Measurements from ENCODE around the gene RHBDL3. TPM values are rescaled to one million over a fixed set of nuclear protein-coding genes. Genes with fewer than 3 reads are reported as not detected.

RHBDL3 gene
- total RNA-seq, 1 donor from 2014 or later = 4.4 TPM

DNA sequence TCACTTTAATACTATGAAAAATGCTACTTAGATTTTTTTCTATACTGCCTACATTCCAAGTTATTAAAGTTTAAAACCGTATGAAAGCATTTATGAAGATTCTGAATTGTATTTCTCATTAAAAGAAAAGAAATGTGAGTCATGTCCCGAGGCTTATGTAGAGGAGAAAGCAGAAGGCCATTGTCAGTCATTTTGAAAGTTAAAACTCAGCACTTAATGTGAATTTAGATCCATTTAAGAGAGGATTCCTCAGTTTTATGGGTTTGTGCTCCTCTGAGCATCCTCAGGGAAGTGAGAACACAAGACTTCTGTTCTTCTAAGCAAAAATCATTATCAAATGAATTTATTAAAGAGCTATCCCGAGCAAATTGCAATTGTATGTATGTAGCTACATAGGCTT, 64.5 kb downstream of the RHBDL3 start:
- H3K9me3 Mint-ChIP-seq = no peaks in the 10 kb centered on the region
- no peaks in the 10 kb centered on the region for H3K27me3 Mint-ChIP-seq
- H3K27ac Mint-ChIP-seq = no peak overlapping the region

DNA sequence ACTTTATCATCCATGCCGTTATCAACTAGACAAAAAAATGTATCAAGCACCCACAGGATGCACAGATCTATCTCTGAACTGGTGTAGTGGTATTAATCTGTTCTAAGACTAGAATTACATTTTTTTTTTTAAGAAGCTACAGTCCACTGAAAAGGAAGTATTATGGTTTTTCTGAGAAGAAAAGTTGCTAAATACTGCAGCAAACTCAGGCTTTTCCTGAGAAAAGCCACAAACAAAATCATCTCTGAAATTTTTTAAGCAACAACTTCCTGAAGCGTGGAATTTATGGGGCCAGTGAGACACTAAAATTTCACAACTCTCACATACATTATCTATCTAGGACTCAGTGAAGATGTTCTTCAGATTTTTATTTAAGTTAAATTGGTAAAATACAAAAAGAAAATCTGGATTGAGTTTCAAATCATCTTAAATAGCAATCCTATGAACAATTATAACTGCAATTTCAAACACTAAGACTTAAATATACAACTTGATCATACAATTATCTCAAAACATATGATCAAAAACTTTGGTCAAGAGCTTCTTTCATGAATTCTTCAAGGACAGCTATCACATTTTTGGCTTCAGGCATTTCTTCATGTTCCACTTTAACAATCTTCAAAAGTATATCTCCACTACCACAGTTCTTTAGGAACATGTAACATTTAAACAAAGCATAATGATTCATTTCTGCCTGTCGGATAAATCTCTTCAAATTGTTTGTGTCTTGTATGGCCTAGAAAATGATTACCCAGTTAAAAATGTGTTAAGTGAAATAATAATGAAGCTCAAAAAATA, 65.8 kb downstream of the RHBDL3 start:
- no peak overlapping the region for H3K27ac Mint-ChIP-seq
- no peak overlapping the region for H3K4me3 Mint-ChIP-seq
- TF ChIP-seq, protein P1, sequence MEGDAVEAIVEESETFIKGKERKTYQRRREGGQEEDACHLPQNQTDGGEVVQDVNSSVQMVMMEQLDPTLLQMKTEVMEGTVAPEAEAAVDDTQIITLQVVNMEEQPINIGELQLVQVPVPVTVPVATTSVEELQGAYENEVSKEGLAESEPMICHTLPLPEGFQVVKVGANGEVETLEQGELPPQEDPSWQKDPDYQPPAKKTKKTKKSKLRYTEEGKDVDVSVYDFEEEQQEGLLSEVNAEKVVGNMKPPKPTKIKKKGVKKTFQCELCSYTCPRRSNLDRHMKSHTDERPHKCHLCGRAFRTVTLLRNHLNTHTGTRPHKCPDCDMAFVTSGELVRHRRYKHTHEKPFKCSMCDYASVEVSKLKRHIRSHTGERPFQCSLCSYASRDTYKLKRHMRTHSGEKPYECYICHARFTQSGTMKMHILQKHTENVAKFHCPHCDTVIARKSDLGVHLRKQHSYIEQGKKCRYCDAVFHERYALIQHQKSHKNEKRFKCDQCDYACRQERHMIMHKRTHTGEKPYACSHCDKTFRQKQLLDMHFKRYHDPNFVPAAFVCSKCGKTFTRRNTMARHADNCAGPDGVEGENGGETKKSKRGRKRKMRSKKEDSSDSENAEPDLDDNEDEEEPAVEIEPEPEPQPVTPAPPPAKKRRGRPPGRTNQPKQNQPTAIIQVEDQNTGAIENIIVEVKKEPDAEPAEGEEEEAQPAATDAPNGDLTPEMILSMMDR (conservative IDR thresholded peaks at IDR 0.05) = no peak
- no peaks in the 10 kb centered on the region for H3K9me3 Mint-ChIP-seq
- H3K4me1 Mint-ChIP-seq (ENCODE audit: unreplicated experiment) = no peaks in the 10 kb centered on the region
- no peak for DNase-seq (ENCODE audit: extremely low spot score, unreplicated experiment)
- H3K27me3 Mint-ChIP-seq = no peaks in the 10 kb centered on the region
- peaks cover 9% of the 10 kb centered on the region for H3K36me3 Mint-ChIP-seq

More for the DNA sequence above, 64.5 kb downstream of the RHBDL3 start:
- no peak overlapping the region for H3K4me3 Mint-ChIP-seq
- TF ChIP-seq, protein P1 (conservative IDR thresholded peaks at IDR 0.05) = no peak
- H3K36me3 Mint-ChIP-seq = peaks cover 9% of the 10 kb centered on the region
- no peak for DNase-seq (ENCODE audit: extremely low spot score, unreplicated experiment)
- no peaks in the 10 kb centered on the region for H3K4me1 Mint-ChIP-seq (ENCODE audit: unreplicated experiment)

DNA sequence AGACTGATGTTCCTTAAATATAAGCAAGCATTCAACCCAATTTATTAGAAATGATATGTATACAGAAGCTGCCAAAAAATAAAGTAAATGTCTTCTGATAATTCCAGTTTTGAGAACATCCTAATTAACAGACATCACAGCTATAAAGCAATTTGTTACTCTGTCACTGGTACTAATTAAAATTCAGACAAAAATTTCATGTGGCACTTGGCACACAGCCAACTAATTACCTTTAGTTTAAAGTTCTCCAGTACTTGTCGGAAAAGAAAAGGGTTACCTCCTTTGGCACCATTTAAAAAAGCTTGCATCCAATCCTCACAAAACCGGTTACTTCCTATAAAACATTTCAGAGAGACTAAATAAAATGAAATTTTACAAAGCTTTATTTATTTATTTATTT, 67.6 kb downstream of the RHBDL3 start:
- no peaks in the 10 kb centered on the region for H3K4me1 Mint-ChIP-seq (ENCODE audit: unreplicated experiment)

DNA sequence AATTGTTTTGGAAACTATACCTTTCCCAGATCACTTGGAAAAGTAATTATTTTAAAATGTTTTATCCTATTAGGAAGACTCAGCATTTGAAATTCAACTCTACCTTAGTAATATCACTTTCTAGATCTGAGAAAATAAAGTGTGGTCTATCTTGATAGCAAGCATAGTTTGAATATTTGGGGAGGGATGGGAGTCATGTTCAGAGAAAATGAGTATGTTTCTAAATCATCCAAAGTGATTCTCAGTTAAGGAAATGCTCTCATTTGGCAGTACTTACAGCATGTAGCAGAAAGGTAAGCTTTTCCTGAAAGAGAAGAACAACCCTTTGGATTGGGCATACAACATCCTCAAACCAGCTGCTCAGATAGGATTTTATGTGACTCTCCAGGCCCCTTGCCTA, 69.4 kb downstream of the RHBDL3 start:
- TF ChIP-seq, protein P1 (conservative IDR thresholded peaks at IDR 0.05) = no peak
- H3K9me3 Mint-ChIP-seq = no peaks in the 10 kb centered on the region
- no peak overlapping the region for H3K4me3 Mint-ChIP-seq
- no peak for DNase-seq (ENCODE audit: extremely low spot score, unreplicated experiment)
- H3K4me1 Mint-ChIP-seq (ENCODE audit: unreplicated experiment) = no peaks in the 10 kb centered on the region
- H3K36me3 Mint-ChIP-seq = peaks cover 9% of the 10 kb centered on the region
- H3K27ac Mint-ChIP-seq = no peak overlapping the region
- no peaks in the 10 kb centered on the region for H3K27me3 Mint-ChIP-seq

More for the DNA sequence above, 67.6 kb downstream of the RHBDL3 start:
- Mint-ChIP-seq H3K9me3 (no peaks in the 10 kb centered on the region), H3K27me3 (no peaks in the 10 kb centered on the region), H3K27ac (no peak overlapping the region), H3K36me3 (peaks cover 9% of the 10 kb centered on the region), H3K4me3 (no peak overlapping the region)
- DNase-seq (ENCODE audit: extremely low spot score, unreplicated experiment) = no peak
- TF ChIP-seq, protein P1 (conservative IDR thresholded peaks at IDR 0.05) = no peak

DNA sequence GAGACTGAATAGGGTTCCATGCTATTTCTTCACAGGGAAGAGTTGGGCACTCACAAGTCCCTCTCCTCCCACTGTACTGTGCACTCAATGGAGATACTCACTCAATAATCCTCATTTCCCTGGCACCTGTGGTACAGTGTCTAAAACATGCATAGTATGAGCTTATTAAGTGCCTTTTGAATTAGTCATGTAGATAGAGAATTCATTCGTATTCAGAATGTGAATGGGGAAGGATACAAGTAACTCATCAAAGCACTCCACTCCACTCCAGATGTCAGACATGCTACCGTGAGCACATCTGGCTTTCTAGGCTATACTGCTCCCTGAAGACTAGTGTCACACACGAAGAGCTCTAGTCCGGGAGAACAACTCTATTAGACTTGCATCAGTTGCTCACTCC, 70.1 kb downstream of the RHBDL3 start:
- TF ChIP-seq, protein P1 (conservative IDR thresholded peaks at IDR 0.05) = no peak
- Mint-ChIP-seq H3K9me3 (no peaks in the 10 kb centered on the region), H3K4me1 (ENCODE audit: unreplicated experiment) (no peaks in the 10 kb centered on the region), H3K36me3 (peaks cover 9% of the 10 kb centered on the region), H3K27ac (no peak overlapping the region), H3K4me3 (no peak overlapping the region), H3K27me3 (no peaks in the 10 kb centered on the region)
- no peak for DNase-seq (ENCODE audit: extremely low spot score, unreplicated experiment)
